ENCODE results near the gene AICDA.

DNA sequence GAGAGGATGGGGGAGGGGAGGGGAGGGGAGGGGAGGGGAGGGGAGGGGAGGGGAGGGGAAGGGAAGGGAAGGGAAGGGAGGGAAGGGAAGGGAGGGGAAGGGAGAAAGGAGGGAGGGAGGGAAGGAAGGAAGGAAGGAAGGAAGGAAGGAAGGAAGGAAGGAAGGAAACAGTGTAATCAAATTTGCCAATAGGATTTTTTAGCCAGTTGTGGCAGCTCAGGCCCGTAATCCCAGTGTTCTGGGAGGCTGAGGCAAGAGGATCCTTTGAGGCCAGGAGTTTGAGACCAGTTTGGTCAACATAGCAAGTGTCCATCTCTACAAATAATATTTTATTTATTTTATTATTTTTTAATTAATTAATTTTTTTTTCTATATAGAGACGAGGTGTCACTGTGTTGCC is 19.4 kb downstream of the AICDA start:
- TF ChIP-seq TAF1 (IDR thresholded peaks at IDR 0.05; ENCODE audit: borderline replicate concordance, low read depth, low read length) (no peak), POLR2A (IDR thresholded peaks at IDR 0.05; ENCODE audit: low read depth, low read length) (no peak), POLR2AphosphoS5 (IDR thresholded peaks at IDR 0.05; ENCODE audit: low read depth, low read length) (no peak)
